K562 (cell line): Measurements from ENCODE around the gene ANKRD16. TPM values are rescaled to one million over a fixed set of nuclear protein-coding genes. Genes with fewer than 3 reads are reported as not detected.

ENCODE experiments used
- ATF1 ChIP-seq, 2 experiments: fragments of 450-650 bp in 1 of 2; IDR thresholded peaks; 2 replicates each; pipeline ENCODE4 v1.6.1; 2016; ENCODE audit warnings: missing compliant biosample characterization in 1 of 2, missing genetic modification characterization in 1 of 2
- BHLHE40 ChIP-seq: IDR thresholded peaks from 2 replicates; pipeline ENCODE4 v1.6.1; 2011; ENCODE audit warnings: low read length, improper control_type of control experiment
- CC2D1A ChIP-seq: fragments of 450-650 bp; IDR thresholded peaks from 2 replicates; pipeline ENCODE4 v1.6.1; 2017; ENCODE audit warnings: mild to moderate bottlenecking
- DPF2 ChIP-seq: fragments of 450-650 bp; IDR thresholded peaks from 2 replicates; pipeline ENCODE4 v1.6.1; 2016
- EGR1 ChIP-seq: fragments of 450-650 bp; conservative IDR thresholded peaks from 2 replicates; pipeline ENCODE4 v1.6.1; 2017; ENCODE audit warnings: mild to moderate bottlenecking
- ELF2 ChIP-seq: fragments of 250-450 bp; sonication (Bioruptor Pico); IDR thresholded peaks from 2 replicates; pipeline ENCODE4 v1.5.0; 2021; ENCODE audit warnings: mild to moderate bottlenecking
- EP400 ChIP-seq: fragments of 450-650 bp; IDR thresholded peaks from 2 replicates; pipeline ENCODE4 v1.6.1; 2017; ENCODE audit warnings: antibody characterized with exemption, mild to moderate bottlenecking, moderate library complexity
- HSF4 ChIP-seq: fragments of 250-450 bp; sonication (Bioruptor Pico); IDR thresholded peaks from 2 replicates; pipeline ENCODE4 v2.1.2; 2022; ENCODE audit warnings: mild to moderate bottlenecking, moderate library complexity, borderline replicate concordance
- LCOR ChIP-seq: sonication (generic); formaldehyde crosslinking; IDR thresholded peaks from 2 replicates; pipeline ENCODE4 v1.8.0; 2022; ENCODE audit warnings: mild to moderate bottlenecking, missing genetic modification reagents
- MECOM ChIP-seq: fragments of 250-450 bp; sonication (Bioruptor Pico); IDR thresholded peaks from 2 replicates; pipeline ENCODE4 v1.8.0; 2022; ENCODE audit warnings: inconsistent platforms
- MEIS2 ChIP-seq: fragments of 450-650 bp; IDR thresholded peaks from 2 replicates; pipeline ENCODE4 v1.6.1; 2014; ENCODE audit warnings: mild to moderate bottlenecking; ENCODE audit not compliant: partially characterized antibody
- NFE2 ChIP-seq: IDR thresholded peaks from 2 replicates; pipeline ENCODE4 v1.6.1; 2014; ENCODE audit warnings: antibody characterized with exemption, low read depth
- NR2C1 ChIP-seq, 2 experiments: fragments of 450-650 bp; IDR thresholded peaks; 2 replicates each; pipeline ENCODE4 v1.6.1; 2017; ENCODE audit warnings: mild to moderate bottlenecking in 2 of 2, antibody characterized with exemption in 1 of 2, inconsistent platforms in 1 of 2, missing compliant biosample characterization in 1 of 2, missing genetic modification characterization in 1 of 2
- PML ChIP-seq: IDR thresholded peaks from 2 replicates; pipeline ENCODE4 v1.6.1; 2012; ENCODE audit warnings: low read length, inconsistent platforms
- RBFOX2 ChIP-seq: fragments of 200-400 bp; formaldehyde crosslinking; IDR thresholded peaks from 2 replicates; pipeline ENCODE4 v1.6.1; 2017; ENCODE audit warnings: low read depth, mild to moderate bottlenecking, low read length, moderate library complexity
- RBM14 ChIP-seq: fragments of 200-400 bp; formaldehyde crosslinking; IDR thresholded peaks from 2 replicates; pipeline ENCODE4 v1.6.1; 2018; ENCODE audit warnings: low read depth, mild to moderate bottlenecking, low read length, moderate library complexity, borderline replicate concordance; ENCODE audit not compliant: insufficient read depth
- RFX7 ChIP-seq: fragments of 250-450 bp; sonication (Bioruptor Pico); IDR thresholded peaks from 2 replicates; pipeline ENCODE4 v1.5.1; 2021; ENCODE audit warnings: mild to moderate bottlenecking
- SMARCA5 ChIP-seq: fragments of 450-650 bp; IDR thresholded peaks from 2 replicates; pipeline ENCODE4 v1.6.1; 2016
- STAT5A ChIP-seq: IDR thresholded peaks from 2 replicates; pipeline ENCODE4 v1.6.1; 2012; ENCODE audit warnings: low read length, inconsistent platforms, borderline replicate concordance
- ZNF224 ChIP-seq: sonication (generic); formaldehyde crosslinking; IDR thresholded peaks from 2 replicates; pipeline ENCODE4 v1.8.0; 2022; ENCODE audit warnings: mild to moderate bottlenecking, missing genetic modification reagents
- ZNF24 ChIP-seq: fragments of 450-650 bp; IDR thresholded peaks from 2 replicates; pipeline ENCODE4 v1.6.1; 2016
- ZNF584 ChIP-seq: fragments of 200-800 bp; sonication (Bioruptor generic); IDR thresholded peaks from 2 replicates; pipeline ENCODE4 v1.6.1; 2016; ENCODE audit warnings: low read depth, mild to moderate bottlenecking, missing genetic modification characterization, missing compliant biosample characterization
- polyA plus RNA-seq, 8 experiments: library from polyadenylated mRNA; depleted of rRNA in 4 of 8; stranded (reverse) in 5 of 8; unstranded in 3 of 8; fragments of >200 nt; fragmentation: Nextera tagmentation in 2 of 8; fragmentation: Illumina TruSeq in 1 of 8; extraction: Ambion mirVana in 2 of 8; extraction: Trizol in 1 of 8; gene quantifications; 2 replicates each; pipeline versions ENCODE4 v1.2.1 to v1.2.3, GENCODE V29; 2011 to 2014; ENCODE audit warnings: inconsistent platforms in 1 of 8, missing spikeins in 1 of 8
- total RNA-seq, 7 experiments: library from RNA; depleted of rRNA in 6 of 7; stranded (reverse); fragments of >200 nt in 6 of 7; fragmentation: Illumina TruSeq in 2 of 7; extraction: Trizol in 2 of 7; gene quantifications; 2 replicates each; pipeline versions ENCODE4 v1.2.1 to v1.2.3, GENCODE V29; 2011 to 2021; ENCODE audit warnings: low replicate concordance in 1 of 7
- TF ChIP-seq, protein P1 (sequence below), 2 experiments: fragments of 450-650 bp in 1 of 2; sonication (generic) in 1 of 2; formaldehyde crosslinking in 1 of 2; IDR thresholded peaks in 1 of 2; conservative IDR thresholded peaks in 1 of 2; 2 replicates each; pipeline versions ENCODE4 v1.6.1 to v1.8.1; 2016 to 2023; ENCODE audit warnings: mild to moderate bottlenecking in 2 of 2, moderate library complexity in 2 of 2, inconsistent platforms in 1 of 2, missing genetic modification reagents in 1 of 2
- TF ChIP-seq, protein P2 (sequence below): fragments of 250-450 bp; sonication (Bioruptor Pico); IDR thresholded peaks from 2 replicates; pipeline ENCODE4 v1.8.0; 2021; ENCODE audit warnings: borderline replicate concordance, mild to moderate bottlenecking, moderate library complexity; ENCODE audit not compliant: poor library complexity, severe bottlenecking
- TF ChIP-seq, protein P3 (sequence below): IDR thresholded peaks from 2 replicates; pipeline ENCODE4 v1.6.1; 2014; ENCODE audit warnings: antibody characterized with exemption
- TF ChIP-seq, protein P4 (sequence below), 2 experiments: fragments of 450-650 bp; conservative IDR thresholded peaks; 2 replicates each; pipeline ENCODE4 v1.6.1; 2017; ENCODE audit warnings: mild to moderate bottlenecking in 2 of 2, moderate library complexity in 2 of 2

Gene ANKRD16
- total and polyA plus RNA-seq, 9 of the 15 experiments (the other 6 are each of a cell fraction or from before 2014, with no cell fraction given): 1.5 to 16.0 (median 9.5) TPM

DNA sequence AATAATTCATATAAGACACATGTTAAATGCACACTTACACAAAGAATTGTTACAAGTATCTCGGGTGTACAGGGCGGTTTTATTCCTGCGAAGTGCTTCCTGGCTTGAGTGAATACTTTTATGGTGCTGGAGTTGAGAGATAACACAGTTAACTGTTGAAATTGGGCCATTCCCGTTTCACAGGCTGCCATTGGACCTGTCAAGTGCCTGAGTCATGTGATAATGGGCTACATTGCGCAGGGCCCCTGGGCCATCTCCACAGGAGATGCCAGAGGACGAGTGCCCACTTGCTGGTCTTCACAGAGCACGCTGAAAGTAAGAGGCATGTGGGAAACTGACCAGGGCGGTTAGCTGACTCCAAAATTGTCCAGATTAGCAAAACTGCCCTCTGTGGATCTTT is 5.2 kb upstream of the ANKRD16 start (continued):
- TF ChIP-seq LCOR: peak; percentile 86
- TF ChIP-seq RBM14: no peak
- TF ChIP-seq ZNF224 (CRISPR knock-in tag): no peak
- TF ChIP-seq RBFOX2: peak; percentile 29; the same call in 1 of the 2 replicates
- TF ChIP-seq, protein P1, sequence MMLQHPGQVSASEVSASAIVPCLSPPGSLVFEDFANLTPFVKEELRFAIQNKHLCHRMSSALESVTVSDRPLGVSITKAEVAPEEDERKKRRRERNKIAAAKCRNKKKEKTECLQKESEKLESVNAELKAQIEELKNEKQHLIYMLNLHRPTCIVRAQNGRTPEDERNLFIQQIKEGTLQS (IDR thresholded peaks at IDR 0.05): no peak
- TF ChIP-seq, protein P1 (CRISPR knock-in tag; conservative IDR thresholded peaks at IDR 0.05): 0 out of 2 replicates have a peak, but pooled peaks have one; percentile 5
- 0 out of 2 replicates have a peak, but pooled peaks have one; percentile 16 for TF ChIP-seq NR2C1 (IDR thresholded peaks at IDR 0.05)
- no peak; the same call in 1 of the 2 replicates for TF ChIP-seq NR2C1 (tag; IDR thresholded peaks at IDR 0.05)
- TF ChIP-seq, protein P2, sequence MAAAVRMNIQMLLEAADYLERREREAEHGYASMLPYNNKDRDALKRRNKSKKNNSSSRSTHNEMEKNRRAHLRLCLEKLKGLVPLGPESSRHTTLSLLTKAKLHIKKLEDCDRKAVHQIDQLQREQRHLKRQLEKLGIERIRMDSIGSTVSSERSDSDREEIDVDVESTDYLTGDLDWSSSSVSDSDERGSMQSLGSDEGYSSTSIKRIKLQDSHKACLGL (CRISPR knock-in tag): no peak
- peak; percentile 46; the same call in 1 of the 2 replicates for TF ChIP-seq NFE2
- TF ChIP-seq, protein P3, sequence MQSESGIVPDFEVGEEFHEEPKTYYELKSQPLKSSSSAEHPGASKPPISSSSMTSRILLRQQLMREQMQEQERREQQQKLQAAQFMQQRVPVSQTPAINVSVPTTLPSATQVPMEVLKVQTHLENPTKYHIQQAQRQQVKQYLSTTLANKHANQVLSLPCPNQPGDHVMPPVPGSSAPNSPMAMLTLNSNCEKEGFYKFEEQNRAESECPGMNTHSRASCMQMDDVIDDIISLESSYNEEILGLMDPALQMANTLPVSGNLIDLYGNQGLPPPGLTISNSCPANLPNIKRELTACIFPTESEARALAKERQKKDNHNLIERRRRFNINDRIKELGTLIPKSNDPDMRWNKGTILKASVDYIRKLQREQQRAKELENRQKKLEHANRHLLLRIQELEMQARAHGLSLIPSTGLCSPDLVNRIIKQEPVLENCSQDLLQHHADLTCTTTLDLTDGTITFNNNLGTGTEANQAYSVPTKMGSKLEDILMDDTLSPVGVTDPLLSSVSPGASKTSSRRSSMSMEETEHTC: peak; percentile 68; the same call in 1 of the 2 replicates
- no peak for TF ChIP-seq ATF1 (CRISPR knock-in tag; IDR thresholded peaks at IDR 0.05)
- peak; percentile 13; the same call in 1 of the 2 replicates for TF ChIP-seq ATF1 (tag; IDR thresholded peaks at IDR 0.05)
- no peak for TF ChIP-seq ELF2 (CRISPR knock-in tag)
- TF ChIP-seq MECOM (CRISPR knock-in tag): peak; percentile 75; the same call in 1 of the 2 replicates
- no peak for TF ChIP-seq RFX7
- no peak for TF ChIP-seq EGR1
- peak; percentile 41 for TF ChIP-seq EP400
- TF ChIP-seq PML: peak; percentile 81
- peak; percentile 74; the same call in 1 of the 2 replicates for TF ChIP-seq ZNF584 (CRISPR knock-in tag)
- TF ChIP-seq MEIS2: peak; percentile 85
- peak; percentile 65; the same call in 1 of the 2 replicates for TF ChIP-seq STAT5A
- TF ChIP-seq DPF2: peak; percentile 90
- TF ChIP-seq ZNF24: no peak
- no peak for TF ChIP-seq SMARCA5
- TF ChIP-seq CC2D1A: peak; percentile 38; the same call in 1 of the 2 replicates
- TF ChIP-seq BHLHE40: peak; percentile 70
- 0 out of 2 replicates have a peak, but pooled peaks have one; percentile 16 for TF ChIP-seq HSF4 (CRISPR knock-in tag)
- TF ChIP-seq, protein P4, sequence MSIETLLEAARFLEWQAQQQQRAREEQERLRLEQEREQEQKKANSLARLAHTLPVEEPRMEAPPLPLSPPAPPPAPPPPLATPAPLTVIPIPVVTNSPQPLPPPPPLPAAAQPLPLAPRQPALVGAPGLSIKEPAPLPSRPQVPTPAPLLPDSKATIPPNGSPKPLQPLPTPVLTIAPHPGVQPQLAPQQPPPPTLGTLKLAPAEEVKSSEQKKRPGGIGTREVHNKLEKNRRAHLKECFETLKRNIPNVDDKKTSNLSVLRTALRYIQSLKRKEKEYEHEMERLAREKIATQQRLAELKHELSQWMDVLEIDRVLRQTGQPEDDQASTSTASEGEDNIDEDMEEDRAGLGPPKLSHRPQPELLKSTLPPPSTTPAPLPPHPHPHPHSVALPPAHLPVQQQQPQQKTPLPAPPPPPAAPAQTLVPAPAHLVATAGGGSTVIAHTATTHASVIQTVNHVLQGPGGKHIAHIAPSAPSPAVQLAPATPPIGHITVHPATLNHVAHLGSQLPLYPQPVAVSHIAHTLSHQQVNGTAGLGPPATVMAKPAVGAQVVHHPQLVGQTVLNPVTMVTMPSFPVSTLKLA (conservative IDR thresholded peaks at IDR 0.05): peak in 1 of 2 experiments; percentile 38; a peak in 2 of 4 replicates
